HG02759 (cell line): ENCODE measurements around the gene TANC1.
A peak's percentile ranks its signal among the peaks of the same experiment; 100 is the strongest.

Experiments
- ATAC-seq: cut with Tn5 transposase; IDR thresholded peaks from one replicate; pipeline ENCODE4 v1.9.1; 2021; ENCODE audit warnings: mild to moderate bottlenecking, moderate library complexity; ENCODE audit not compliant: unreplicated experiment

The TANC1 gene

DNA sequence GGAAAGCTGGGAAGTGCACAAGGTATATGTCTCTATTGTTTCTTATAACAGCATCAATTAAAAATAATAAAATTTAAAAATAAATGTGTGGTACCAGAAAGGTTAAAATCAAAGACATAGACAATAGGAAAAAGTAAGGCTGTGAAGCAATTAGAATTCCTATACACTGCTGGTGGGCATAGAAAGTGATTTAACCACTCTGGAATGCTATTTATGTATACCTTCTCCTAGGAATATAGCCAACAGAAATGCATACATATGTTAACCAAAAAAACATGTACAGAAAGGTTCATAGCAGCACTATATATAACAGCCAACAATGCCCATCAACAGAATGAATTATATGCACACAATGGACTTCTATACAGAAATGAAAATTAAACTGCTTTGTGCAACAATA, 275.1 kb downstream of the TANC1 start:
- no peak for ATAC-seq

GRCh38 chr2:159246325-159246988, 278.0 kb downstream of the TANC1 start:
- ATAC-seq, result no peak

GRCh38 chr2:159249990-159250715, 281.7 kb downstream of the TANC1 start:
- ATAC-seq, result no peak

DNA sequence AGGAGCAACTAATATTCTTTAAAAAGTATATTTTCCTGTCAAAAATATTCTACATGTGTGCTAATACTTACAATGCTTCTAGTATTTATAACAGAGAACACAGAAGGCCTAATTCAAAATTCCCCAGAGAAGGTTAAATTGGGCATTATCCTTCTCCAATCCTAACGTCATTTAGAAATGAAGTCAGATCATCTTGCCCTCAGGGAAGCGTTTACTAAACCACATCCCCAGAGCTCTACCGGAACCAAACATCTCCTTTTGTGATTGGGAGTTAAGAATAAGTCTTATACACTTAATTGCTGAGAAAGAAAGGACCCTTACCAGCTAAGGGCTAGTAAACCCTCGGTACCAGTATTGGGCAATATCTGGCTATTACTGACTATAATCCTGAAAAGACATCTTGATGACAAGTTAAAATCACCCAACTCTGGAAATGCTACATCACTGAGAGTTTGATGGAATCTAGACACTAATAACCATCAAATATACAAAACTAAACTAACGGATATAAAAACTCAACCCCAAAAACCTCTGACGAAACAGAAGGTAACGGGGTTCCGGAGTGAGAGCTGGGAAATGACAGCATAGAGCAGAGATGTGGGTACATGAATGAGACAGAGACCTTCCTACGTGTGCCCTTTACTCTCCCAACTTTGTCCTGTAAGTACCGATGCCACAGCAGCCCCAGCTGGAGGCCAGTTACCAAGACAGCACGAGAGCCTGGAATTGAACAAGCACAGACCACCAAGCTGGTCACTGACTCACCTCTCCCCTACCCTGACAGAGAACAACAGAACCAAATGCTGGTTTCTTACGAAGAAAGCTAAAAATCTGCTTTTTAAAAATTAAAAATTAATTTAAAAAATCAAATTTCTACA, 283.1 kb downstream of the TANC1 start:
- no peak for ATAC-seq

GRCh38 chr2:159252905-159253304, 284.5 kb downstream of the TANC1 start:
- no peak for ATAC-seq

DNA sequence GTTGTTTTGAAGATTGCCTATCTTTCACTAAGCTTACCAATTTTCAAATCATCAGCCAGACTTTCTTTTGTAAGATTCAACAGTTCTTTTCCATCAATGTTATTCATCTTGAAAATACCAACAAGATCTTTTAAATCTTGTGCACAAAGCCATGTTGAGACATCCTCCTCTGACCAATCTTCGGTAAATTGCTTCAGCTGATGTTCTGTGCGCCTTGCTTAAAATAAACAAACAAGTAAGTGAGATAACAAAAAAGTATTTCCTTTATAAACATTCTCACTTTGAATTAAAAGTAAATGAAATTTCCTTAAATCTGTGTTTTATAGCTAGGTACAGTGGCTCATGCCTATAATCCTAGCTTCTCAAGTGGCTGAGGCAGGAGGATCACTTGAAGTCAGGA, 287.7 kb downstream of the TANC1 start:
- no peak for ATAC-seq

DNA sequence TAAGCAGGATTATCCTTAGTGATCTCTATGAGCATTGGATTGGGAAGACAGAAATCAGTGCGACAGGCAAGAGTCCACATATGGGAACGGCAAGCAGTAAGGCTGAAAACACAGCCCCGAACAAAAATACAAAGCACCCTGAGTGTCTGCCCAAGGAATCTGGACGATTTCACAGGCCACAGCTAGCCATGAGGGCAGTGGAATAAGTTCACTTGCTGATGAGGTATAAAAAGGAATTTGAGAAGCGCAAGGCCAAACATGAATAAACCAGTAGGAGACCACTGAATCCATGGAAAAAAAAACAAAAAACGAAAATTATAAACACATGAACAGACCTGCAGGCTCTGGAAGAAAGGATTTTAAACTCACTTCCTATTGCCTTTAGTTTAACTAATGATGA, 293.8 kb downstream of the TANC1 start:
- ATAC-seq, result no peak

DNA sequence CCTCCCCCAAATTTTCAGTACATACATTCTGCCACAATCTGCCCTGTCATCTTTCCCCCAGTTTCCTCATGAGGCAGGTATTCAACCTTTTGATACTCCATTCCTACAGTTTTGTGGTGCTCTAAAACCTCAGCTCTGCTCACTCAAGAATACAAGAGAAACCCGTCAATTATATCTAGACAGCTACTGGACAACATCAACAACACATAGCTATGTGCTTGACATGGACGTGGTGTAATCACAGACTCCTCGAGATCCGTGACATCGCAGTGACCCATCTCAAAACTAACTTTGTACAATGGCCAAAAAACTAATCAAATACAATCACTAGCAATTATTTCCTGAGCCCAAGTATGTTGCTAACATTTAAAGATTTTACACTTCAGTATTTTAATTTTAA, 294.5 kb downstream of the TANC1 start:
- ATAC-seq, result no peak

- no peak for ATAC-seq
Observed at GRCh38 chr2:159265171-159265576, 296.7 kb downstream of the TANC1 start.

DNA sequence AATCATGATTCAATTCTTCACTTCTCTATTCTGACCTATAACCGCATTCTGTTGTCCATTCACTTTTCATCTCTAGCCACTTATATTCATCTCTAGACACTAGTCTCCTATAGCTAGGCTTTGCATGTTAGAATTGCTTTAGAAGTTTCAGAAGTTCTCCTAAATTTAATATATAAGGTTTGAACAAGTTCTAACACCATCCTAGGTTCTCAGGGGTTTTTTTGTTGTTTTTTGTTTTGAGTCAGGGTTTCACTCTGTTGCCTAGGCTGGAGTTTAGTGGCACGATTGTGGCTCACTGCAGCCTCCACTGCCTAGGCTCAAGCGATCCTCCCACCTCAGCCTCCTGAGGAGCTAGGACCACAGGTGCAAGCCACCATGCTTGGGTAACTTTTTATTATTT, 298.1 kb downstream of the TANC1 start:
- ATAC-seq, result peak; percentile 91

- no peak for ATAC-seq
Observed at GRCh38 chr2:159267921-159268320, 299.5 kb downstream of the TANC1 start.

DNA sequence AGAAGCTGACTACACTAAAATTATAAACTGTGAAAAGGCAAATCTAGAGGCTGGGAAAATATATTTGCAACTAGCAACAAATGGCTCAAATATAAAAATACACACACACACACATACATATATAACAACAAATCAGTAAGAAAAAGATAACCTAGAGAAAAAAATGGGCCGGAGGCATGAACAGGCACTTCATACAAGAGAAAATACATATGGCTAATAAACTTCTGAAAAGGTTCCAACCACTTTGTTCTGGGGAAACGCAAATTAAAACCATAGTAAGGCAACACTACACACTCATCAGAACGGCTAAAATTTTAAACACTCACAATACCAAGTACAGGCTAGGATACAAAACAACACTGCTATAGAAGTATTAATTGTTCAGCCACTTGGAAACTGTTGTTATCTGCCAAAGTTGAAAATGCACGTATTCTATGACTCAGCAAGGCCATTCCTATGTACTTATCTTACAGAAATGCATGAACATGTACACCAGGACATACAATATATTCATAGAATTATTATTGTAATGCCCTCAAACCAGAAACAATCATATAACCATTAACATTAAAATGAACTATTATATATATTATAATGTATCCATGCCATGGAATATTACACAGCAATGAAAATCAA, 302.4 kb downstream of the TANC1 start:
- no peak for ATAC-seq

- ATAC-seq, result no peak
Observed at GRCh38 chr2:159272156-159272555, 303.7 kb downstream of the TANC1 start.

- ATAC-seq, result no peak
Observed at GRCh38 chr2:159275111-159275510, 306.7 kb downstream of the TANC1 start.

DNA sequence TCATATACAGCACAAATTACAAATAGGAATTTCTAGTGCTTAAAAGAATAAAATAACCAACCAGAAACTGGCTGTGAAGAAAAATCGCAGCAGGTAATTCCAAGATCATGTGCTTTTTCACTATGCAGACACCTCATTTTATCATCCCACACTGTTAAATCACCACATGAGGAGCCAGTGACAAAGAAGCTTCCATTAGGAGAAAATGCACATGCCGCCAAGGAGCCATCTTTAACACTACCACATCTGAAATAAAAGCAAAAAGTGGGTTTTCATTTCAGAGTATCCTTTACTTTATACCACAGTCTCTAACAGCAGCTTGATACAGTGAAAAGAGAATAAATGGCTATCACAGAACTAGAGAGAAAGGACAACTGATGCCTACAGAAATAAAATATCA, 311.3 kb downstream of the TANC1 start:
- ATAC-seq, result no peak

DNA sequence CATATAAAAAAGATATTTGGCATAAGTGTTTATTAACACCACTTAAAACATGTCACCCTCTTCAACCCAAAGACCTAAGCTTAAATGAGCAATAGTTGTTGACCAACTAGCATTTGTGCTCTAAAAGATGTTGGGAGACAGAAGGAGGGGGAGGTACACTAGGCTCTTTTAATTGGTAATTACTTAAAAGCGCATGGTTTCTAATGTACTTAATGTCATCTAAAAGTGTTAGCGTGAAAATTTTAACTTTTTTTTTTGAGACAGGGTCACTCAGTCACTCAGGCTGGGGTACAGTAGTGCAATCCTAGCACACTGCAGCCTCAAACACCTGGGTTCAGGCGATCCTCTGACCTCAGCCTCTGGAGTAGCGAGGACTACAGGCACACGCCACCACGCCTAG, 312.6 kb downstream of the TANC1 start:
- ATAC-seq, result no peak
